ENCODE measurements around the gene RTL9.

Gene RTL9

DNA sequence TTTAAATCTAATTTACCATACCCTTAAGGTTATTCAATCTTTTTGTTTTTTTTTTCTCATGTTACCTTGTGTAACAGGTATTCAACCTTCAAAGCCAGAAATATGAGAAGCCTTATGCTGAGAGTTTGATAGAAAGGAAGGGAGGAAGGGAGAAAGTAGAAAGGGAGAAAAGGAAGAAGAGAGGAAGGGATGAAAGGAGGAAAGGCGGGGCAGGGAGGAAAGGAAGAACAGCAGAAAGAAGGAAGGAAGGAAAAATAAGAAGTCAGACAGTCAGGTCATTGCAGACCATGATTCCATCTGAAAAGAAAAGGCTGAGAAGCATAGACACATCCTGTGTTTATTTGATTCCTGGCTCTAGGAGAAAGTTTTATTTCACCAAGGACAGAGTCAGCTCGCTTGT lies 30.9 kb downstream of the RTL9 start:
- Histone ChIP-seq H3K4me2 (no peak overlapping the region), H3K4me3 (no peak overlapping the region), H3K36me3 (no peaks in the 10 kb centered on the region), H3K4me1 (no peaks in the 10 kb centered on the region), H3K9me3 (no peaks in the 10 kb centered on the region), H4K20me1 (no peaks in the 10 kb centered on the region; the same call in 1 of the 2 replicates), H3K27me3 (peaks cover 77% of the 10 kb centered on the region), H3K27ac (no peak overlapping the region), H3K9ac (no peak overlapping the region)
- no peak for TF ChIP-seq Cebpa-rat (IDR thresholded peaks at IDR 0.05)

DNA sequence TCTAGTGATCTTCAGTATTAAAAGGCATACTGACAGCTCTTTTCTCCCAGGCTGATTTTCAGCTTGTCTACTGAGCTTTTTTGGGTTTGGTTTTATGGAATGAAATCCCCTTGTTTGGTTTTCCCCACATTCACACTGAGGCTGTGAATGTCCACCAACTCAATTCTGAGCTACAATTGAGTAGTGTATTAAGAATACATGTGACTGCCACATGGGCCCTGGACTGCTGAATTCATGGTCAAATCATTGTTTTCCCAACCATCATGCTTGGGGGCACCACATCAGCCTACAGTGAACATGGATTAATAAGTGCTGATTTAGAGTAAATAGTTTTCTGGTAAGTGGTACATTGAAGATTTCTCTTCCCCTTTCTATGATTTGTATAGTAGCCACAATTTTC lies 32.4 kb downstream of the RTL9 start:
- no peaks in the 10 kb centered on the region for H3K9me3 ChIP-seq

DNA sequence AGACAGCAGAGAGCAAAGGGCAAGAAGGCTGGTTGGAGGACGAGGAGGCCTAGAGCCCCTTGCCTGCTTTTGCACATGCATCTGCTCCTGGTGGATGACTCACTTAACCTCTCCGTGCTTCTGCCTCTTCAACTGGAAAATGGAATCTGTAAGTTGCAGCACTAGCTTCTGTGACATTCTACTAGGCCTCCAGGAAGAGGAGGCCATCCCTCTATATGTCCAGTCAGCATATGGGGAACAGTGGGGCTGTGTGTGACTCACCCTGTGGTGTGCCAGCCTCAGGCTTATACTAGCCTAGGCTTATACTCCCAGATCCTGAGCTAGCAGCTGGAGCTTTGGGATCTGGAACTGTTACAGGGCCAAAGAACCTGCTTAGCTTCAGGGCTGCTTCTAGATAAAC lies 36.0 kb downstream of the RTL9 start:
- no peak overlapping the region for H3K27ac ChIP-seq
- H3K36me3 ChIP-seq: no peaks in the 10 kb centered on the region
- H3K9me3 ChIP-seq: no peaks in the 10 kb centered on the region
- peaks cover 92% of the 10 kb centered on the region for H3K27me3 ChIP-seq
- no peak overlapping the region for H3K4me3 ChIP-seq
- TF ChIP-seq Cebpa-rat (IDR thresholded peaks at IDR 0.05): no peak
- no peaks in the 10 kb centered on the region for H3K4me1 ChIP-seq
- peaks cover 4% of the 10 kb centered on the region; the same call in 1 of the 2 replicates for H4K20me1 ChIP-seq
- H3K4me2 ChIP-seq: no peak overlapping the region
- no peak overlapping the region for H3K9ac ChIP-seq

More for the DNA sequence above, 32.4 kb downstream of the RTL9 start:
- Histone ChIP-seq H3K9ac (no peak overlapping the region), H3K4me3 (no peak overlapping the region), H3K36me3 (no peaks in the 10 kb centered on the region), H3K27me3 (peaks cover 84% of the 10 kb centered on the region), H3K4me1 (no peaks in the 10 kb centered on the region), H3K27ac (no peak overlapping the region), H3K4me2 (no peak overlapping the region), H4K20me1 (peaks cover 4% of the 10 kb centered on the region; the same call in 1 of the 2 replicates)
- TF ChIP-seq Cebpa-rat (IDR thresholded peaks at IDR 0.05): no peak

DNA sequence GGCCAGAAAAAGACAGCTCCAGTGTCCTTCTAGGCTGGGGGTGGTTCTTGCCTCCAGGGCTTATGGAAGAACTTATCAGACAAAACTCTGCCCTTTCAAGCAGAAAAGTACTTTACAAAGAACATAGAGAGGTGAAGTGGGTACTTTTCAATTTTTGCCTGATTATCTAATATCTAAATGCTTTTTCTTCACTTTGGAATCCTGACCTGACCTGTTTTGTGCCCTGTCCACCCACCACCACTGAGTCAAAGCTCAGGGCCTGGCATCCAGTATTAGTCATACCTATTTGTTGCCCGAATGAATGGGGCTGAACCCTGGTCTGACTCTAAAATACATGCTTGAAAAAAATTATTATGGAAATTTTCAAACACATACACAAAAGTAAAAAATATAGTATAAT lies 37.2 kb downstream of the RTL9 start:
- H3K27ac ChIP-seq: no peak overlapping the region
- H3K36me3 ChIP-seq: no peaks in the 10 kb centered on the region
- no peak overlapping the region for H3K4me2 ChIP-seq
- no peaks in the 10 kb centered on the region for H3K9me3 ChIP-seq
- no peaks in the 10 kb centered on the region for H3K4me1 ChIP-seq
- H3K9ac ChIP-seq: no peak overlapping the region
- peaks cover 95% of the 10 kb centered on the region for H3K27me3 ChIP-seq
- H4K20me1 ChIP-seq: peaks cover 4% of the 10 kb centered on the region; the same call in 1 of the 2 replicates
- H3K4me3 ChIP-seq: no peak overlapping the region
- no peak for TF ChIP-seq Cebpa-rat (IDR thresholded peaks at IDR 0.05)

DNA sequence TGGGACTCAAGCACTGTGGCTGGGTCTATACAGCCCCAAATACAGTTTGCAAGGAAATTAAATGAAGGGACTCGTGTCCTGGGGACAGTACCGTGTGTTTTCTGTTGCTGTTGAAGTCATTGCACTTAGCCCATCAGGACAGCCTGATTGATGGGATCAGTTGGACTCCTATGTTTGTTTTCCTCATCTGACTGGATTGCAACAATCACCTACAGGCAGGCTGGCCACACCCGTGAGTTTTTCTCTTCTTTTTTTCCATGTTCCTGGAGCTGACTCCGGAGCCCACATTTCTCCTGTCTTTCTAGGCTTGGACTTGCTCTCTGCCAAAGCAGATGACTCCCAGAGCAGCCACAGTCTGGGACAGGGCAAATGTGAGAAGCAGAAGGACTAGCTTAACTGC lies 38.1 kb downstream of the RTL9 start:
- H3K4me1 ChIP-seq: no peaks in the 10 kb centered on the region
- no peak for TF ChIP-seq Cebpa-rat (IDR thresholded peaks at IDR 0.05)
- H3K4me3 ChIP-seq: no peak overlapping the region
- no peak overlapping the region for H3K27ac ChIP-seq
- H3K9me3 ChIP-seq: no peaks in the 10 kb centered on the region
- peaks cover 95% of the 10 kb centered on the region for H3K27me3 ChIP-seq
- no peaks in the 10 kb centered on the region for H3K36me3 ChIP-seq
- H3K9ac ChIP-seq: no peak overlapping the region
- H3K4me2 ChIP-seq: no peak overlapping the region
- H4K20me1 ChIP-seq: peaks cover 4% of the 10 kb centered on the region; the same call in 1 of the 2 replicates

- Histone ChIP-seq H3K27me3 (peaks cover 100% of the 10 kb centered on the region), H3K4me3 (no peak overlapping the region), H3K27ac (no peak overlapping the region), H4K20me1 (peaks cover 8% of the 10 kb centered on the region; the same call in 1 of the 2 replicates), H3K9ac (no peak overlapping the region), H3K4me1 (no peaks in the 10 kb centered on the region), H3K9me3 (no peaks in the 10 kb centered on the region), H3K36me3 (no peaks in the 10 kb centered on the region), H3K4me2 (no peak overlapping the region)
- TF ChIP-seq Cebpa-rat (IDR thresholded peaks at IDR 0.05): no peak
These were observed 38.7 kb downstream of the RTL9 start for GRCh38 chrX:110397339-110397738.

- Histone ChIP-seq H3K9ac (no peak overlapping the region), H3K4me3 (no peak overlapping the region), H3K36me3 (no peaks in the 10 kb centered on the region), H3K9me3 (no peaks in the 10 kb centered on the region), H3K27me3 (peaks cover 100% of the 10 kb centered on the region), H3K4me2 (no peak overlapping the region), H3K27ac (no peak overlapping the region), H4K20me1 (peaks cover 12% of the 10 kb centered on the region; the same call in 1 of the 2 replicates), H3K4me1 (no peaks in the 10 kb centered on the region)
- no peak for TF ChIP-seq Cebpa-rat (IDR thresholded peaks at IDR 0.05)
These were observed 39.3 kb downstream of the RTL9 start for GRCh38 chrX:110397904-110398303.

DNA sequence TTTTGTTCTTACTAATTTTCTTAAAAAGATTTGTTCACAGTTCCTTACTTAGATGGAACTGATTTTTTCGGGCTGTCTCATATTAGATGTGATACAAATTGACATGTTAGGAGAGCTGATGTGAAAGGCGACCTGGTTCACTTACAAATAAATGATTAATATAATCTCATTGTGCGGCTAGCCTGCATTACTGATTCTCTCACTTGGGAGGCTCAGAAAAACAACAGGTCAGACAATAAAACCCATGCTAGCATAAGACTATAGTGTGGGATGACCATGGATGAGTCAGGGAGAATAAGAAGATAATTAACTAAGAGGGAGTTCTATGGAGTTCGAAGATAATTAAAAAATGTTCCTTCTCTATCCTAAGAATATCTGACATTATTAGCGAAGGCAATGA lies 40.8 kb downstream of the RTL9 start:
- Histone ChIP-seq H3K36me3 (no peaks in the 10 kb centered on the region), H3K4me3 (no peak overlapping the region), H3K27ac (no peak overlapping the region), H3K4me2 (no peak overlapping the region), H3K27me3 (peaks cover 100% of the 10 kb centered on the region), H3K9ac (no peak overlapping the region), H3K9me3 (no peaks in the 10 kb centered on the region), H3K4me1 (no peaks in the 10 kb centered on the region), H4K20me1 (peaks cover 12% of the 10 kb centered on the region; the same call in 1 of the 2 replicates)
- no peak for TF ChIP-seq Cebpa-rat (IDR thresholded peaks at IDR 0.05)

DNA sequence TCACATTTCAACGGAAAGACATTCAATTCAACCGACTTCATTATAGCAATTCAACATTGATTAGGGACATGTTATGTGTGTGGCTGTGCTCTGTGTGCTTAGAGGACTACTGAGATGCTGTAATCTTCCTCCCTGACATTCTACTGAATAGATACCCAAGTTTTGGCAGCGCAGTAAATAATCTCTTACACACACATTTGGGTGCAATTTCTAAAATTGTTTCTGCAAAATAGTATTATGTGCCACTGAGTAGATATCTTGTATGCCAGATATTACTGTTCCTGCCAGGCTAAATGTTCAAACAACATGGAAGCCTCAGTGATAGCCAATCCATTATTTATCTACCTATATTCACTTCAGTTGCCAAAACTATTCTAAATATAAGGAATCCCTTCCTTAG lies 41.3 kb downstream of the RTL9 start:
- TF ChIP-seq Cebpa-rat (IDR thresholded peaks at IDR 0.05): no peak

GRCh38 chrX:110401135-110401534 lies 42.5 kb downstream of the RTL9 start:
- H3K4me1 ChIP-seq: no peaks in the 10 kb centered on the region
- no peak overlapping the region for H3K9ac ChIP-seq
- H3K36me3 ChIP-seq: no peaks in the 10 kb centered on the region
- H3K27me3 ChIP-seq: peaks cover 98% of the 10 kb centered on the region
- no peak overlapping the region for H3K4me2 ChIP-seq
- H3K9me3 ChIP-seq: no peaks in the 10 kb centered on the region
- no peak overlapping the region for H3K4me3 ChIP-seq
- TF ChIP-seq Cebpa-rat (IDR thresholded peaks at IDR 0.05): no peak
- H4K20me1 ChIP-seq: peaks cover 8% of the 10 kb centered on the region; the same call in 1 of the 2 replicates
- H3K27ac ChIP-seq: no peak overlapping the region

More for the DNA sequence above, 41.3 kb downstream of the RTL9 start:
- Histone ChIP-seq H3K4me2 (no peak overlapping the region), H3K9me3 (no peaks in the 10 kb centered on the region), H3K36me3 (no peaks in the 10 kb centered on the region), H3K4me3 (no peak overlapping the region), H3K27me3 (peaks cover 99% of the 10 kb centered on the region), H3K4me1 (no peaks in the 10 kb centered on the region), H3K27ac (no peak overlapping the region), H4K20me1 (peaks cover 12% of the 10 kb centered on the region; the same call in 1 of the 2 replicates), H3K9ac (no peak overlapping the region)
